Measurements from ENCODE around the gene NXPH4. TPM values are rescaled to one million over a fixed set of nuclear protein-coding genes. Genes with fewer than 3 reads are reported as not detected.
A peak's percentile ranks its signal among the peaks of the same experiment; 100 is the strongest.

NXPH4 gene
- total RNA-seq, 1 donor from 2014 or later, result under 0.01 TPM

DNA sequence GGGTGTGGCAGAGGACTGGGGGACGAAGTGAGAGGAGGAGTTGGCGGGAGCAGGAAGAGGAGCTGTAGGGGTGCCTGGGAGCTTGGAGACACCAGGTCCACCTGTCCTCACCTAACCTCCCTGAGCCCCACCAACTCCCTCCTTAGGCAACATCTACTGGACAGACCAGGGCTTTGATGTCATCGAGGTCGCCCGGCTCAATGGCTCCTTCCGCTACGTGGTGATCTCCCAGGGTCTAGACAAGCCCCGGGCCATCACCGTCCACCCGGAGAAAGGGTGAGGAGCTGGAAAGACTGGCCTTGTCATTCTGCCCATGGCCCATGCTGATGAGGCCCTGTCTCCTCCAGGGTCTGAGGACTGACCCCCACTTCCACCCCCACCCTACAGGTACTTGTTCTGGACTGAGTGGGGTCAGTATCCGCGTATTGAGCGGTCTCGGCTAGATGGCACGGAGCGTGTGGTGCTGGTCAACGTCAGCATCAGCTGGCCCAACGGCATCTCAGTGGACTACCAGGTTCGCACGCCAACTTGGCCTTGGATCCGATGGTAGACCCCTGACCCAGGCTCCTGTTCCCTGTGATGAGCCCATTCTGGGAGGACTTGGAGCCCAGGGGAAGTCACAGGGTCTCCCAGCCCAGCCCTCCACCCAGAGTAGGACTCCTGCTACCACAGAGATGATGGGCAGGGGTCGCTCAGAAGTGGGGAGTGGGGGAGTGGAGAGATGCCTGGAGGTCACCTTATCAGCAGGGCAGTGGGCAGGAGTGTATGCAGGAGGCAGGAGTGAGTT is 32.5 kb upstream of the NXPH4 start:
- no peak for DNase-seq (ENCODE audit: low read depth in 2 of 2)

DNA sequence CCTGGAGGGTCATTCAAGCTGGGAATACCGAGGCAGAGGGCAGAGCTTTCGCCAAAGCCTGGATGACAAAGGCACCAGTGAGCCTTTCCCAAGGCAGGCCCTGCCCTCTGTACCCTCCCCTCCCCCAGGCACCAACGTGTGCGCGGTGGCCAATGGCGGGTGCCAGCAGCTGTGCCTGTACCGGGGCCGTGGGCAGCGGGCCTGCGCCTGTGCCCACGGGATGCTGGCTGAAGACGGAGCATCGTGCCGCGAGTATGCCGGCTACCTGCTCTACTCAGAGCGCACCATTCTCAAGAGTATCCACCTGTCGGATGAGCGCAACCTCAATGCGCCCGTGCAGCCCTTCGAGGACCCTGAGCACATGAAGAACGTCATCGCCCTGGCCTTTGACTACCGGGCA is 31.2 kb upstream of the NXPH4 start:
- DNase-seq (ENCODE audit: low read depth in 2 of 2), result no peak

DNA sequence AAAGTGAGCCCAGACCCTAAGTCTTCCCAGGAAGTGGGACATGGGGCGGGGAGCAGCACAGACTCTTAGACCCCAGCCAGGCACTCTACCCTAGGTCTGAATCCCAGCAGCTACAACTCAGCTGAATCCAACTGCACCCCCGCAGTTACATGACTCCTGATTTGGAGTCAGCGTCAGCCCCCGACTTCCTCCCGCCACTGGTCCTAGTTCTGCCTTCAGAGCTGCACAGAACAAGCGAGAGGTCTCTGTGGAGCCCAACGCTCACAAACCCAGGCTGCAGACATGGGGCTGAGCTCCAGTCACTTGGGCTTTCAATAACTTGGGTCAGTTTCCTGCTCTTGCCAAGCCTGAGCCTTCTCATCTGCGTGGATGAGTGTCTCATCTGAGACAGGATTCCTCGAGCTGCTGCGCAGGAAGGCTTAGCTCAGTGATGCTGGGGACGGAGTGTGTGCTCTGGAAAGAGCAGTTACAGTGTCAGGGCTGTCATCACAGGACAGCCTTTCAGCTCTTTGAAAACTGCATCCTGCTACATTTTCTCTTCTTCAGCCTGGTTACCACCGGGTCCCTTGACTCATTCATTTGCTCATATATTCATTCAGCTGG is 30.6 kb upstream of the NXPH4 start:
- DNase-seq (ENCODE audit: low read depth in 2 of 2), result no peak

DNA sequence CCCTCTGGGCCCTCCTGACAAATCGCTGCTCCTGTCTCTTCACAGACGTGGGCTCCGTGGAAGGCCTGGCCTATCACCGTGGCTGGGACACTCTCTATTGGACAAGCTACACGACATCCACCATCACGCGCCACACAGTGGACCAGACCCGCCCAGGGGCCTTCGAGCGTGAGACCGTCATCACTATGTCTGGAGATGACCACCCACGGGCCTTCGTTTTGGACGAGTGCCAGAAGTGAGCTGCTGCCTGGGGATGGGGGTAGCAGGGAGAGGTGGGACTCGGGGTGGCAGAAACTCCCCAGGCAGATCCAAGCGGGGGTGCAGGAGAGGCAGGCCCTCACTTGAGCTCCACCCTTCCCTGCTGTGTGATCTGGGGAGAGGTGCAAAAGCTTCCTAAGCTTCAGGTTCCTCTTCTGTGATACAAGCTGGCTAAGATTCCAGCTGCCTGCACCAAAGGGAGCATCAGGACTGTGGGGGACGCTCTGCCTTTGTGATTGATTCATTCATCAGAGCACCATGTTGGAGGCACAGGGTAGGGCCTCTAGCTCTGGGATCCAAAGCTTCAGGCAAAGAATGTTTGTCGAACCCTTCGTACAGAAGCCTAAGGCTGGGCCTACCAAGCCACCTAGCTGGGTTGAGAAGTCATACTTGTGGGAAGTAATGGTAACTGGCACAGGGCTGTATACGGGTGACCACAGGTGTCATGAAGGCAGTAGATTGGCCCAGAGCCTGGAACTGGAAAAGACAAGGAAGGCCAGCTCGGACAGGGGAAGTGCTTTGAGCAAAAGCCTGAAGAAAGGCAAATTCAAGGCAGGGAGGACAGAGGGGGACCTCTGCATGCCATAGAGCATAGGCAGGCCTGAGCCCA is 29.1 kb upstream of the NXPH4 start:
- no peak for DNase-seq (ENCODE audit: low read depth in 2 of 2)

DNA sequence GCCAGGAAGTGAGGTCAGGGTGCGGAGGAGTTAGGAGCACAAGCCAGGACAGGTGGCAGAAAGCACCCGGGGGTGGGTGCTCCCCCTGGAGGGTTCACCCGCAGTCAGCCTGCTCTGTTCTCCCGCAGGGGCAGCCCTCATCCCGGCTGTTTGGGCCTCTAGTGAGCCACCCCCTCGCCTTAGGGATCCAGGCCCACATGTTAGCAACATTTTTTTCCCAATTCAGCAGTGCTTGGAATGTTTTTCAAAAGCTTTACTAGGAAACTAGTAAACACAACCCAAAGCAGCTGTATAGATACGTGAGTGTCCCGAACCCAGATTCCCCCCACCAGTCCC is 28.5 kb upstream of the NXPH4 start:
- no peak for DNase-seq (ENCODE audit: low read depth in 2 of 2)

DNA sequence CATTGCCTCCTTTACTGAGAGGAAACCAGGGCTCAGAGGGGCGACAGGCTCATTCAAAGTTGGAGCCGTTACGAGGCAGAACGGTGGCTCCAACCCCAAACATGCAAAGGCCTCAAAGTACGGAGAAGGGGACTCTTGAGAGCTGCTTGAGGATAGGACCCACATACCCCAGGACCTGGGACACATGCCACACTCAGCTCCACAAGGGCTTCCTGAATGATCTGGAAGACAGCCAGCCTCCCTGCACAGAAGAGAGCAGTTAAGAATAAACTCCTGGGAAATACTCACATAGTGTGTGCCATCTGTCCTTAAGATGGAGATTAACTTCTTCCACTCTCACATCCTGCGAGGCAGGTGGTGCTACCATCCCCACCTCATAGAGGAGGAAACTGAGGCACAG is 26.6 kb upstream of the NXPH4 start:
- peak in 1 of 2 donors; percentile 37 for DNase-seq (ENCODE audit: low read depth in 2 of 2)

DNA sequence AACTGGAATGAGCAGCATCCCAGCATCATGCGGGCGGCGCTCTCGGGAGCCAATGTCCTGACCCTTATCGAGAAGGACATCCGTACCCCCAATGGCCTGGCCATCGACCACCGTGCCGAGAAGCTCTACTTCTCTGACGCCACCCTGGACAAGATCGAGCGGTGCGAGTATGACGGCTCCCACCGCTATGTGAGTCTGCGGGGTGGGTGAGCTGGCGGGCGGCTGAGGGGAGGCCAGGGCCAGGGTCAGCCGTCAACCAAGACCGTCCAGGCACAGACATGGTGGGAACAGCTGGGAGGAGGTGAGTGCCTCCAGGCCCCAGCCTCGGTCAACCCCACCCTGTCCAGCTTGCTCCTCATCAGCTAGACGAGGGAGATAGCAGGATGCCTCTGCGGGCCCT is 25.8 kb upstream of the NXPH4 start:
- DNase-seq (ENCODE audit: low read depth in 2 of 2), result no peak

DNA sequence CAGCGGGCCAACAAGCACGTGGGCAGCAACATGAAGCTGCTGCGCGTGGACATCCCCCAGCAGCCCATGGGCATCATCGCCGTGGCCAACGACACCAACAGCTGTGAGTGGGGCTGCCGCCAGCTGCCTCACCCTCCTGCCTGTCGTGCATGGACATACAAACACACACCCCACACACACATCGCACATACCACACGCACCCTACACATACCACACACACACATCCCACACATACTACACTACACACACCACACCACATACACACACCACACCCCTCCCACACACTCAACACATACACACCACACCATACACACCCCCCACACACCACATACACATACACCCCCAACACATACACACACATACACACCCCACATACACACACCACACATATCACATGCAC is 25.2 kb upstream of the NXPH4 start:
- DNase-seq (ENCODE audit: low read depth in 2 of 2), result no peak

DNA sequence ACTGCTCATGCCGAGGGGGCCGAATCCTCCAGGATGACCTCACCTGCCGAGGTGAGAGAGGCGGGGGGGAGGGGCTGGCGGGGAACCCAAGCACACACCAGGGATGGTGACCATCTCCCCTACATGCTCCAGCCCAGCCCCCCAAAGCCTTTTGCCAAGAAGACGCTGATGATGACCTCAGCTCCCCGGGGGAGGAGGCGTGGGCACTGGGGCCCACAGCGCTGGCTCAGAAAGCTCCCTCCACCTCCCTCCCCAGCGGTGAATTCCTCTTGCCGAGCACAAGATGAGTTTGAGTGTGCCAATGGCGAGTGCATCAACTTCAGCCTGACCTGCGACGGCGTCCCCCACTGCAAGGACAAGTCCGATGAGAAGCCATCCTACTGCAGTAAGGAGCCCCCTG is 23.7 kb upstream of the NXPH4 start:
- DNase-seq (ENCODE audit: low read depth in 2 of 2), result no peak

DNA sequence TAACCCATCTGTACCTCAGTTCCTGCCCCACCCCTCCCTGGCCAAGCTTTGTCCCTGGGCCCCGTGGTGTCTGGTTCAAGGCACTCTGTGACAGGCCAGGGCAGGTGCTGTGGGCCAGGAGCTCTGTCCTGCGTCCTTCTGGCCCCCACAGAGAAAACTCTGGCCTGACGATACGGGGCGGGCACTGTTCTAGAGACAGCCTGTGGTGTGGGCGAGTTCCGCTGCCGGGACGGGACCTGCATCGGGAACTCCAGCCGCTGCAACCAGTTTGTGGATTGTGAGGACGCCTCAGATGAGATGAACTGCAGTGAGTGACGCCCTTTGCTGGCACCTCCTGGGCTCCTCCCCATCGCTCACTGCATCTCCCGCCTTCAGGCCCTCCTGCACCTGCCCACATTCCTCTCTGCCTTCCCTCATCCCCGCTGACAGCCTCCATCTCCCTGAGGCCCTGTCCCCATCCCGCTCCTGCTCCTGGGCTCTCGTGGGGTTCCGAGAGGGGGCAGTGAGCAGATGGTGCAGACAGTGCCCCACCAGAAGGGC is 22.8 kb upstream of the NXPH4 start:
- DNase-seq (ENCODE audit: low read depth in 2 of 2), result no peak

DNA sequence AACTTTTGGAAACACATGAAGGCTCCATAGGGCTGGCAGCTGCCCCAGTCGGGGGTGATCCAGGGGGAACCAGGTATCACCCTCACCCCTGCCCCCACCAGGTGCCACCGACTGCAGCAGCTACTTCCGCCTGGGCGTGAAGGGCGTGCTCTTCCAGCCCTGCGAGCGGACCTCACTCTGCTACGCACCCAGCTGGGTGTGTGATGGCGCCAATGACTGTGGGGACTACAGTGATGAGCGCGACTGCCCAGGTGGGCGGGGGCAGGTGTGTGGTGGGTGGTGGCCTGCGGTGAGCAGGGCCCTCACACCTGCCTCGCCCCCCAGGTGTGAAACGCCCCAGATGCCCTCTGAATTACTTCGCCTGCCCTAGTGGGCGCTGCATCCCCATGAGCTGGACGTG is 22.3 kb upstream of the NXPH4 start:
- DNase-seq (ENCODE audit: low read depth in 2 of 2), result no peak

DNA sequence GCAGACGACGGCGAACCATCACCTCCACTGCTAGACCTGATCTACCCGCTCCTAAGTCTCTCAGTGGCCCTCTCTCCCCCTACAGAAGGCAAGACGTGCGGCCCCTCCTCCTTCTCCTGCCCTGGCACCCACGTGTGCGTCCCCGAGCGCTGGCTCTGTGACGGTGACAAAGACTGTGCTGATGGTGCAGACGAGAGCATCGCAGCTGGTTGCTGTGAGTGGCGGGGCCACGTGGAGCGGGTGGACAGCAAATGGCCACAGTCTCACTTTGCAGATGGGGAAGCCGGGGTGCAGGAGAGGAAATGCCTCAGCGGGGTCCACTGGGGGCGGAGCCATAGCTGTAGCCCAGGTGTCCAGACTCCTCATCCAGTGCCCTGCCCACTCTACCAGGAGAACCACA is 21.4 kb upstream of the NXPH4 start:
- no peak for DNase-seq (ENCODE audit: low read depth in 2 of 2)

DNA sequence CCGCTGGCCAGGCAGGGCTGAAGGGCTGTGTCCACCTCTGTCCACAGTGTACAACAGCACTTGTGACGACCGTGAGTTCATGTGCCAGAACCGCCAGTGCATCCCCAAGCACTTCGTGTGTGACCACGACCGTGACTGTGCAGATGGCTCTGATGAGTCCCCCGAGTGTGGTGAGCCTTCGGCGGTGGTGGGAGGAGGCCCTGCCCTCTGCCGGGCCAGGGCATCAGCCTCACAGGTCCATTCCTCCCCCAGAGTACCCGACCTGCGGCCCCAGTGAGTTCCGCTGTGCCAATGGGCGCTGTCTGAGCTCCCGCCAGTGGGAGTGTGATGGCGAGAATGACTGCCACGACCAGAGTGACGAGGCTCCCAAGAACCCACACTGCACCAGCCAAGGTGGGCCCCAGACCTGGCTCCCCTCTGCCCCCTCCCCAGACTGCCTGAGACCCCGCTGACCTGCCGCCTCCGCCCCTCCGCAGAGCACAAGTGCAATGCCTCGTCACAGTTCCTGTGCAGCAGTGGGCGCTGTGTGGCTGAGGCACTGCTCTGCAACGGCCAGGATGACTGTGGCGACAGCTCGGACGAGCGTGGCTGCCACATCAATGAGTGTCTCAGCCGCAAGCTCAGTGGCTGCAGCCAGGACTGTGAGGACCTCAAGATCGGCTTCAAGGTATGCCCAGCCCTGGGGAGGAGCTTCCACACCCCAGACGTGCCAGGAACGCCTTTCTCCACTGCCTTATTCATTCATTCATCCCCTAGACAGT is 20.8 kb upstream of the NXPH4 start:
- DNase-seq (ENCODE audit: low read depth in 2 of 2), result no peak

DNA sequence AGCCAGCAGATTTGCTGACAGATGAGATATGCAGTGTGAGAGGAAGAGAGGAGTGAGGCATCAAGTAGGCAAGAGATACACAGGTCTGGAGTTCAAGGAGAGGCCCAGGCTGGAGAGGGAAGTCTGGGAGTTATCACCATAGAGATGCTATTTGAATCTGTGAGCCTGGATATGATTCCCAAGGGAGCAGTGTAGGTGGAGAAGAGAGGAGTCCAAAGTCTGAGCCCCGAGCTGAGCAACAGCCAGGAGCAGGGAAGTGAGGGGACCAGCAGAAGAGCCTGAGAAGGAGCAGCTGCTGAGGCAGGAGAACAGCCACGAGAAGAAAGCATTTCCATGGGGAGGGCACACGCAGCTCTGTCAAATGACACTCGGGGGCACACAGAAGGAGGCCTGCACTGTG is 20.2 kb upstream of the NXPH4 start:
- no peak for DNase-seq (ENCODE audit: low read depth in 2 of 2)

DNA sequence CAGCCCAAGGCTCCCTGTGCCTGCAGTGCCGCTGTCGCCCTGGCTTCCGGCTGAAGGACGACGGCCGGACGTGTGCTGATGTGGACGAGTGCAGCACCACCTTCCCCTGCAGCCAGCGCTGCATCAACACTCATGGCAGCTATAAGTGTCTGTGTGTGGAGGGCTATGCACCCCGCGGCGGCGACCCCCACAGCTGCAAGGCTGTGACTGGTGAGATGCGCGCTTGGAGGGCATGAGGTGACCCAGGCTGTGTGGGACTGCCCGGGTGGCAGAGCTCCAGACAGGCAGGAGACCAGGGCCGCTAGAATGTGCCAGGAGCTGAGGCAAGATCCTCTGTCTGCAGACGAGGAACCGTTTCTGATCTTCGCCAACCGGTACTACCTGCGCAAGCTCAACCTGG is 19.6 kb upstream of the NXPH4 start:
- DNase-seq (ENCODE audit: low read depth in 2 of 2), result no peak

DNA sequence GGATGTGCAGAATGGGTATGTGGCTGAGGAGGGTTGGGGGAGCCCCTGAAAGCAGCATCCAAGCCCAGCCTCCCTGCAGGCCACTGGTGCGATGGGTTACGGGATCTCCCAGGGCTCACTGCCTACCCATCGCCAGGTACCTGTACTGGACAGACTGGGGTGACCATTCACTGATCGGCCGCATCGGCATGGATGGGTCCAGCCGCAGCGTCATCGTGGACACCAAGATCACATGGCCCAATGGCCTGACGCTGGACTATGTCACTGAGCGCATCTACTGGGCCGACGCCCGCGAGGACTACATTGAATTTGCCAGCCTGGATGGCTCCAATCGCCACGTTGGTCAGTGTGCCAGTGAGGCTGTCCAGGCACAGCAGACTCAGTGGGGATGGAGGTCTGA is 18.3 kb upstream of the NXPH4 start:
- DNase-seq (ENCODE audit: low read depth in 2 of 2), result no peak

DNA sequence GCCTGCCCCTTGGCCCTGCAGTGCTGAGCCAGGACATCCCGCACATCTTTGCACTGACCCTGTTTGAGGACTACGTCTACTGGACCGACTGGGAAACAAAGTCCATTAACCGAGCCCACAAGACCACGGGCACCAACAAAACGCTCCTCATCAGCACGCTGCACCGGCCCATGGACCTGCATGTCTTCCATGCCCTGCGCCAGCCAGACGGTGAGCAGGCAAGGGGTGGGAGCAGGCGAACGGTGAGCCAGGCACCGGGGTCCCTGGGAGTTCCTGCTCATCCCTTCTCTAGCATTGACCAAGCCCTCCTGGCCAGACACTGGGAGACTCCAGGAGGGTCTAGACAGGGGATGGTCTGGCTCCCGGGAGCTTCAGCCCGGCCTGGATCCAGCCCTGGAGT is 17.4 kb upstream of the NXPH4 start:
- DNase-seq (ENCODE audit: low read depth in 2 of 2), result no peak

DNA sequence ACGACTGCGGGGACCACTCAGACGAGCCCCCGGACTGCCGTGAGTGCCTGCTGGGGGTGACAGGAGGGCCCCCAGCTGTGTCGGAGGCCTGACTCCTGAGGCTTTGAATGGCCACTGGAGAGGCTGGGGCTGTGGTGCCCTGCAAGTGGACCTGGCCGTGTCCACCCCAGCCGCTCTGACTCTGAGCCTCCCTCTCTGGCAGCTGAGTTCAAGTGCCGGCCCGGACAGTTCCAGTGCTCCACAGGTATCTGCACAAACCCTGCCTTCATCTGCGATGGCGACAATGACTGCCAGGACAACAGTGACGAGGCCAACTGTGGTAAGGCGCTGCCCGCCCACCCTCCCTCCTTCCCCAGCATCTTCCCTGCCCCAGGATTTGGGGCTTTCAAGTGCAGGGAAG is 16.1 kb upstream of the NXPH4 start:
- no peak for DNase-seq (ENCODE audit: low read depth in 2 of 2)

DNA sequence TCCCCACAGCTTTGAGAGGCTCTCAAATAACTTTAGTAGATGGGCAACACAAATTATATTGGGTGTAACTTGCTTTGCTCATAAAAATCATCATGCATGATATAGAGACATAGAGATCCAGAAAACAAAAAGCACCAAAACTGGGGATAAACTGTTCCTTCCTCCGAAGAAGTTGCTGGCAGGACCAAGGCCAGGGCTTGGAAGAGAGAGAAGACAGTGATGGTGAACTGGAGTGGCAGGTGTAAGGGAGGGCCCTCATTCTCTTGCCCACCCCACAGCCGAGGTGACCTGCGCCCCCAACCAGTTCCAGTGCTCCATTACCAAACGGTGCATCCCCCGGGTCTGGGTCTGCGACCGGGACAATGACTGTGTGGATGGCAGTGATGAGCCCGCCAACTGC is 15.4 kb upstream of the NXPH4 start:
- DNase-seq (ENCODE audit: low read depth in 2 of 2), result no peak

DNA sequence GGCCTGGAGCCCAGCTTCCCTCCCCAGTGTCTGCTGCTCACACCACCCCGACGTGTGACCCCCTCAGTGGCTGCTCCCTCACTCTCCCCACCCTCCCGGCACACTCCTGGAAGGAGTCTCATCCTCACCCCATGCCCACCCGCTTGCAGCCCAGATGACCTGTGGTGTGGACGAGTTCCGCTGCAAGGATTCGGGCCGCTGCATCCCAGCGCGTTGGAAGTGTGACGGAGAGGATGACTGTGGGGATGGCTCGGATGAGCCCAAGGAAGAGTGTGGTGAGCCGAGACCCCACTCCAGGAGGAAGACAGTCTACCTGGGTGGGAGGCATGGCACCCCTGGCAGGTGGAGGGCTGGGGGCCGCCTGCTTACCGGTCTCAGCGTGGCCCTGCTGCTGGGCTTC is 15.0 kb upstream of the NXPH4 start:
- no peak for DNase-seq (ENCODE audit: low read depth in 2 of 2)

DNA sequence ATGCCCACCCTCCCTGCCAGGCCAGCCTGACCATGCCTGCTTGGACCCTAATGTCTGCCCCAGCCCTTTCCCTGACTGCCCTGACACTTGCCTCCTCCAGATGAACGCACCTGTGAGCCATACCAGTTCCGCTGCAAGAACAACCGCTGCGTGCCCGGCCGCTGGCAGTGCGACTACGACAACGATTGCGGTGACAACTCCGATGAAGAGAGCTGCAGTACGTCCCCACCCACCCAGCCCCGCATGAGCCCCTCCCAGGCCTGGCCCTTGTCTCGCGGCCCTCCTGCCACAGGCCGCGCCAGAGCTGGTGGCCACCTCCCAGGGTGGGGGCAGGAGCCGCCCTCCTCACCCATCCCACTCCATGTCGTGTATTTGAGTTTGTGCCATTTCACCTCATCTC is 14.3 kb upstream of the NXPH4 start:
- no peak for DNase-seq (ENCODE audit: low read depth in 2 of 2)

DNA sequence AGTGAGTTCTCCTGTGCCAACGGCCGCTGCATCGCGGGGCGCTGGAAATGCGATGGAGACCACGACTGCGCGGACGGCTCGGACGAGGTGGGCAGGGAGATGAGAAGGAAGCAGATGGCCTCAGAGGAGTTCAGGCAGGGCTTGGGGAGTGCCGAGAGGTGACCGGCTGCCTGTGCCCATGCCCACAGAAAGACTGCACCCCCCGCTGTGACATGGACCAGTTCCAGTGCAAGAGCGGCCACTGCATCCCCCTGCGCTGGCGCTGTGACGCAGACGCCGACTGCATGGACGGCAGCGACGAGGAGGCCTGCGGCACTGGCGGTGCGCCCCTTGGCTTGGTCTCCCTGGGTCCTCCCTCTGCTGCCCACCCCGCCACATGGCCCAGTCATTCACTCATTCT is 13.4 kb upstream of the NXPH4 start:
- no peak for DNase-seq (ENCODE audit: low read depth in 2 of 2)
